Mesenchymal stem cell (in vitro differentiated cells and primary cell): Measurements from ENCODE around the gene RCBTB1.

Experiments
- DNase-seq: peaks from one replicate; pipeline ENCODE4 v3.0.0-alpha.2; 2013
- H2AFZ ChIP-seq: one replicate; pipeline ENCODE4 v1.6.1; 2013; ENCODE audit warnings: low read depth, mild to moderate bottlenecking, control low read depth, inconsistent platforms, low read length, moderate library complexity
- H2AK5ac ChIP-seq: 2 replicates; pipeline ENCODE4 v1.6.1; 2013; ENCODE audit warnings: low read length, moderate library complexity, mild to moderate bottlenecking, inconsistent platforms; ENCODE audit not compliant: severe bottlenecking
- H2BK120ac ChIP-seq: one replicate; pipeline ENCODE4 v1.6.1; 2013; ENCODE audit warnings: low read depth, mild to moderate bottlenecking, inconsistent platforms, low read length, moderate library complexity
- H2BK12ac ChIP-seq, 2 experiments: one replicate each; pipeline ENCODE4 v1.6.1; 2013; ENCODE audit warnings: inconsistent platforms in 2 of 2, low read length in 2 of 2, mild to moderate bottlenecking in 2 of 2, moderate library complexity in 2 of 2, control low read depth in 1 of 2
- H2BK15ac ChIP-seq: one replicate; pipeline ENCODE4 v1.6.1; 2013; ENCODE audit warnings: mild to moderate bottlenecking, low read depth, inconsistent platforms; ENCODE audit not compliant: poor library complexity, severe bottlenecking
- H2BK5ac ChIP-seq: 2 replicates; pipeline ENCODE4 v1.6.1; 2013; ENCODE audit warnings: low read depth, mild to moderate bottlenecking, low read length, control low read depth, inconsistent platforms; ENCODE audit not compliant: poor library complexity, severe bottlenecking
- H3K14ac ChIP-seq, 2 experiments: one replicate each; pipeline ENCODE4 v1.6.1; 2013; ENCODE audit warnings: inconsistent platforms in 2 of 2, low read length in 2 of 2, control low read depth in 1 of 2, mild to moderate bottlenecking in 1 of 2, moderate library complexity in 1 of 2
- H3K18ac ChIP-seq, 2 experiments: one replicate each; pipeline ENCODE4 v1.6.1; 2013; ENCODE audit warnings: inconsistent platforms in 2 of 2, low read length in 2 of 2, control low read depth in 1 of 2, low read depth in 1 of 2, mild to moderate bottlenecking in 1 of 2
- H3K23ac ChIP-seq, 2 experiments: one replicate each; pipeline ENCODE4 v1.6.1; 2013; ENCODE audit warnings: inconsistent platforms in 2 of 2, low read length in 2 of 2, mild to moderate bottlenecking in 2 of 2, moderate library complexity in 2 of 2, control low read depth in 1 of 2
- H3K27ac ChIP-seq: 2 replicates; pipeline ENCODE4 v1.5.1; 2013; ENCODE audit warnings: mild to moderate bottlenecking, moderate library complexity, low read length, control low read depth, inconsistent platforms; ENCODE audit not compliant: poor library complexity, severe bottlenecking
- H3K27me3 ChIP-seq, 2 experiments: 2 replicates each; pipeline versions ENCODE4 v1.6.1 to v1.7.0; 2013; ENCODE audit warnings: low read length in 2 of 2, mild to moderate bottlenecking in 2 of 2, moderate library complexity in 2 of 2, control low read depth in 1 of 2, inconsistent platforms in 1 of 2; ENCODE audit not compliant: control insufficient read depth in 1 of 2, insufficient read depth in 1 of 2
- H3K36me3 ChIP-seq, 2 experiments: 2 replicates each; pipeline versions ENCODE4 v1.6.1 to v1.7.0; 2013; ENCODE audit warnings: low read length in 2 of 2, control low read depth in 1 of 2, inconsistent platforms in 1 of 2, low read depth in 1 of 2, mild to moderate bottlenecking in 1 of 2; ENCODE audit not compliant: insufficient read depth in 2 of 2, control insufficient read depth in 1 of 2
- H3K4ac ChIP-seq, 2 experiments: one replicate each; pipeline ENCODE4 v1.6.1; 2013; ENCODE audit warnings: inconsistent platforms in 2 of 2, low read length in 2 of 2, mild to moderate bottlenecking in 2 of 2, moderate library complexity in 2 of 2, control low read depth in 1 of 2, low read depth in 1 of 2
- H3K4me1 ChIP-seq: 2 replicates; pipeline ENCODE4 v1.6.1; 2013; ENCODE audit warnings: low read depth, low read length, control low read depth; ENCODE audit not compliant: control insufficient read depth, insufficient read depth
- H3K4me2 ChIP-seq: 2 replicates; pipeline ENCODE4 v1.6.1; 2013; ENCODE audit warnings: low read length, mild to moderate bottlenecking, inconsistent platforms; ENCODE audit not compliant: poor library complexity, severe bottlenecking
- H3K4me3 ChIP-seq, 2 experiments: 2 replicates each; pipeline versions ENCODE4 v1.5.1 to v1.7.0; 2013; ENCODE audit warnings: low read length in 2 of 2, mild to moderate bottlenecking in 2 of 2, control low read depth in 1 of 2, low read depth in 1 of 2; ENCODE audit not compliant: insufficient read depth in 1 of 2
- H3K79me1 ChIP-seq: replicated peaks from 2 replicates; pipeline ENCODE4 v1.6.1; 2013; ENCODE audit warnings: mild to moderate bottlenecking, control low read depth, low read length, inconsistent platforms; ENCODE audit not compliant: poor library complexity, severe bottlenecking
- H3K9ac ChIP-seq: 2 replicates; pipeline ENCODE4 v1.7.0; 2013; ENCODE audit warnings: mild to moderate bottlenecking, low read length, moderate library complexity
- H3K9me3 ChIP-seq: 2 replicates; pipeline ENCODE4 v1.7.0; 2013; ENCODE audit warnings: mild to moderate bottlenecking, low read length; ENCODE audit not compliant: control insufficient read depth
- H4K8ac ChIP-seq: one replicate; pipeline ENCODE4 v1.6.1; 2013; ENCODE audit warnings: inconsistent platforms, mild to moderate bottlenecking, low read length, moderate library complexity
- H4K91ac ChIP-seq: one replicate; pipeline ENCODE4 v1.6.1; 2013; ENCODE audit warnings: mild to moderate bottlenecking, low read length, inconsistent platforms
- WGBS: methylation state at CpG from one replicate; pipeline ENCODE4 v1.1.7; 2013; ENCODE audit warnings: mixed read lengths; 5-methylcytosine and 5-hydroxymethylcytosine counted together

The RCBTB1 gene

GRCh38 chr13:49521224-49521623 is 64.1 kb downstream of the RCBTB1 start:
- DNase-seq, result no peak
- 71% methylated on average over 4 of the region's 4 CpGs for WGBS

GRCh38 chr13:49517461-49517860 is 67.9 kb downstream of the RCBTB1 start:
- peaks cover 2% of the 10 kb centered on the region for H3K4me1 ChIP-seq
- H4K91ac ChIP-seq, result no peak overlapping the region
- peaks cover 12% of the 10 kb centered on the region for H3K79me1 ChIP-seq
- H3K14ac ChIP-seq, result no peak overlapping the region
- WGBS, result 75% methylated on average over 6 of the region's 6 CpGs
- peak; percentile 40 for DNase-seq
- no peak overlapping the region for H3K27ac ChIP-seq
- H2BK5ac ChIP-seq, result no peak overlapping the region
- no peak overlapping the region for H3K4me3 ChIP-seq
- no peak overlapping the region for H3K23ac ChIP-seq
- H3K4ac ChIP-seq, result no peak overlapping the region
- peak overlapping the region; percentile 37 for H3K9ac ChIP-seq
- no peak overlapping the region for H4K8ac ChIP-seq
- no peaks in the 10 kb centered on the region for H3K9me3 ChIP-seq
- H2BK120ac ChIP-seq, result no peak overlapping the region
- no peak overlapping the region for H3K18ac ChIP-seq
- H3K36me3 ChIP-seq, result peaks cover 19 to 74% of the 10 kb centered on the region in 2 experiments
- no peaks in the 10 kb centered on the region for H3K27me3 ChIP-seq
- no peak overlapping the region for H2BK15ac ChIP-seq
- H2AK5ac ChIP-seq, result no peak overlapping the region
- no peak overlapping the region for H2BK12ac ChIP-seq
- H3K4me2 ChIP-seq, result no peak overlapping the region
- no peak overlapping the region for H2AFZ ChIP-seq

More at GRCh38 chr13:49521224-49521623, 64.1 kb downstream of the RCBTB1 start:
- Histone ChIP-seq H3K14ac (no peak overlapping the region), H3K4me2 (no peak overlapping the region), H3K4ac (no peak overlapping the region), H3K27ac (no peak overlapping the region), H3K27me3 (no peaks in the 10 kb centered on the region), H4K91ac (no peak overlapping the region), H2BK12ac (no peak overlapping the region), H3K79me1 (peaks cover 5% of the 10 kb centered on the region), H3K4me1 (peaks cover 2% of the 10 kb centered on the region), H3K9me3 (no peaks in the 10 kb centered on the region), H4K8ac (no peak overlapping the region), H3K9ac (no peak overlapping the region), H2AFZ (no peak overlapping the region), H3K18ac (no peak overlapping the region), H2AK5ac (no peak overlapping the region), H2BK5ac (no peak overlapping the region), H3K4me3 (no peak overlapping the region), H3K36me3 (peaks cover 10 to 67% of the 10 kb centered on the region in 2 experiments), H2BK15ac (no peak overlapping the region), H3K23ac (no peak overlapping the region), H2BK120ac (no peak overlapping the region)

DNA sequence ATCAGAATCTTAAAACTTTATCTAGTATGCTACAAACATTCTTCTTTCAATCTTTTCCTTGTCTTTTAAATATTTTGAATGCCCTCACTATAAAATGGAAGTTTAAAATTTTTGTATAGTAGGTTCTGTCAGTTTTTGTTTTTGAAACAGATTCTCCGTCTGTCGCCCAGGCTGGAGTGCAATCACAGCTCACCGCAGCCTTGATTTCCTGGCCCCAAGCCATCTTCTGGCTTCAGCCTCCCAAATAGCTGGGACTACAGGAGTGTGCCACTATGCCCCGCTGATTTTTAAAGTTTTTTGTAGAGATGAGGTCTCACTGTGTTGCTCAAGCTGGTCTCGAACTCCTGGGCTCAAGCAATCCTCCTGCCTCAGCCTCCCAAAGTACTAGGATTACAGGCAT is 68.9 kb downstream of the RCBTB1 start:
- no peak overlapping the region for H2AK5ac ChIP-seq
- no peak overlapping the region for H3K4me2 ChIP-seq
- H2BK120ac ChIP-seq, result no peak overlapping the region
- H3K79me1 ChIP-seq, result peaks cover 13% of the 10 kb centered on the region
- H2BK15ac ChIP-seq, result no peak overlapping the region
- H2BK5ac ChIP-seq, result no peak overlapping the region
- H3K9me3 ChIP-seq, result no peaks in the 10 kb centered on the region
- H3K23ac ChIP-seq, result no peak overlapping the region
- 96% methylated on average over 5 of the region's 5 CpGs for WGBS
- H2AFZ ChIP-seq, result no peak overlapping the region
- H3K4ac ChIP-seq, result no peak overlapping the region
- no peak overlapping the region for H3K18ac ChIP-seq
- no peak overlapping the region for H4K91ac ChIP-seq
- H3K27ac ChIP-seq, result no peak overlapping the region
- no peaks in the 10 kb centered on the region for H3K27me3 ChIP-seq
- H3K4me3 ChIP-seq, result no peak overlapping the region
- H3K14ac ChIP-seq, result no peak overlapping the region
- DNase-seq, result no peak
- peaks cover 19 to 71% of the 10 kb centered on the region in 2 experiments for H3K36me3 ChIP-seq
- H3K4me1 ChIP-seq, result peaks cover 2% of the 10 kb centered on the region
- no peak overlapping the region for H3K9ac ChIP-seq
- H4K8ac ChIP-seq, result no peak overlapping the region
- no peak overlapping the region for H2BK12ac ChIP-seq

DNA sequence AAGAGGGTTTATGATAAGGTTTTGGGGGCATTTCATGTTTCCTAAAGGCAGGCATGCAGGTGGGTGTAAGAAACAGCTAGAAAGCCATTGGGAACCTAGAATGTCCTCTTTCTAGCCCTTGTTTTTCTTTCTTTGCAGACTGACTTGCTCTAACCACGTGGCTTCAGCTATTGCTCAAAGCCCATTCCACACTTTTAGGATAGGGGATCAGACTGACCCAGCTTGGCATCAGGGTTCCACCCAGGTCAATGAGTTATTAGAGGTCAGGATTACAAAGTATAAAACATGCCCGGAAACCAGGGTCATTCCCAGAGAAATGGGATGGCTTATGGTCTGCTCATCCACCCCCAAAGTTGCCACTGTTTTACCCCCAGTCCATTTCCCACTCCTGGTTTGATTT is 72.8 kb downstream of the RCBTB1 start:
- H2BK120ac ChIP-seq, result no peak overlapping the region
- WGBS, result 68% methylated on average over 2 of the region's 2 CpGs
- H2BK12ac ChIP-seq, result no peak overlapping the region

More for the DNA sequence above, 72.8 kb downstream of the RCBTB1 start:
- Histone ChIP-seq H3K27me3 (no peaks in the 10 kb centered on the region), H3K23ac (no peak overlapping the region), H3K27ac (no peak overlapping the region), H2BK5ac (no peak overlapping the region), H2AFZ (no peak overlapping the region), H3K36me3 (peaks cover 14 to 67% of the 10 kb centered on the region in 2 experiments), H3K9ac (no peak overlapping the region), H3K4ac (peak overlapping the region in 1 of 2 experiments; percentile 51), H3K4me2 (no peak overlapping the region), H3K9me3 (no peaks in the 10 kb centered on the region), H3K4me3 (no peak overlapping the region), H4K91ac (no peak overlapping the region), H3K4me1 (peaks cover 2% of the 10 kb centered on the region), H2AK5ac (no peak overlapping the region), H3K14ac (no peak overlapping the region), H2BK15ac (no peak overlapping the region), H3K79me1 (peaks cover 15% of the 10 kb centered on the region), H3K18ac (no peak overlapping the region), H4K8ac (no peak overlapping the region)
- DNase-seq, result no peak
